Measurements from ENCODE around the gene GPALPP1.
A peak's percentile ranks its signal among the peaks of the same experiment; 100 is the strongest.
"Not testable (repeated sequence)": the region's sequence is repeated elsewhere in the genome, so short reads cannot be mapped to it uniquely, and the experiment has no call there.

GPALPP1 gene

GRCh38 chr13:45049478-45049877 is 60.1 kb downstream of the GPALPP1 start:
- TF ChIP-seq CTCF (IDR thresholded peaks at IDR 0.05; ENCODE audit: extremely low read depth, missing control alignments), result no peak
- DNase-seq (ENCODE audit: low spot score), result no peak

- DNase-seq (ENCODE audit: low spot score), result no peak
- no peak for TF ChIP-seq CTCF (IDR thresholded peaks at IDR 0.05; ENCODE audit: extremely low read depth, missing control alignments)
These were observed 62.0 kb downstream of the GPALPP1 start for GRCh38 chr13:45051315-45051714.

- DNase-seq (ENCODE audit: low spot score), result peak; percentile 55
- no peak for TF ChIP-seq CTCF (IDR thresholded peaks at IDR 0.05; ENCODE audit: extremely low read depth, missing control alignments)
These were observed 66.0 kb downstream of the GPALPP1 start for GRCh38 chr13:45055198-45055901.

- no peak for TF ChIP-seq CTCF (IDR thresholded peaks at IDR 0.05; ENCODE audit: extremely low read depth, missing control alignments)
- no peak for DNase-seq (ENCODE audit: low spot score)
These were observed 66.7 kb downstream of the GPALPP1 start for GRCh38 chr13:45055902-45056648.

- DNase-seq (ENCODE audit: low spot score), result no peak
- no peak for TF ChIP-seq CTCF (IDR thresholded peaks at IDR 0.05; ENCODE audit: extremely low read depth, missing control alignments)
These were observed 70.7 kb downstream of the GPALPP1 start for GRCh38 chr13:45060062-45060461.

- DNase-seq (ENCODE audit: low spot score), result no peak
- no peak for TF ChIP-seq CTCF (IDR thresholded peaks at IDR 0.05; ENCODE audit: extremely low read depth, missing control alignments)
These were observed 74.0 kb downstream of the GPALPP1 start for GRCh38 chr13:45063261-45063860.

- not testable (repeated sequence) for DNase-seq (ENCODE audit: low spot score)
These were observed 74.6 kb downstream of the GPALPP1 start for GRCh38 chr13:45063889-45064288.
